HG03457 (cell line): Measurements from ENCODE around the gene UNC80.
"Not testable (repeated sequence)": the region's sequence is repeated elsewhere in the genome, so short reads cannot be mapped to it uniquely, and the experiment has no call there.

Experiments
- ATAC-seq: cut with Tn5 transposase; IDR thresholded peaks from one replicate; pipeline ENCODE4 v1.9.1; 2021; ENCODE audit warnings: moderate number of reproducible peaks; ENCODE audit not compliant: unreplicated experiment

UNC80 gene

GRCh38 chr2:209771474-209772289 is at the start of gene UNC80:
TSS of gene UNC80 (plus strand) at chr2:209771832. CDS start at chr2:209772073, 241 bp downstream.
- peak; percentile 67 for ATAC-seq

GRCh38 chr2:209726311-209726710 is 45.3 kb upstream of the UNC80 start:
- no peak for ATAC-seq

GRCh38 chr2:209727077-209727476 is 44.6 kb upstream of the UNC80 start:
- ATAC-seq, result no peak

- ATAC-seq, result no peak
These were observed 36.8 kb upstream of the UNC80 start for GRCh38 chr2:209734805-209735204.

GRCh38 chr2:209741953-209742352 is 29.7 kb upstream of the UNC80 start:
- no peak for ATAC-seq

- no peak for ATAC-seq
These were observed 18.6 kb upstream of the UNC80 start for GRCh38 chr2:209753020-209753419.

GRCh38 chr2:209757163-209757562 is 14.5 kb upstream of the UNC80 start:
- ATAC-seq, result no peak

GRCh38 chr2:209761566-209761965 is 10.1 kb upstream of the UNC80 start:
- ATAC-seq, result no peak

GRCh38 chr2:209762563-209762962 is 9.1 kb upstream of the UNC80 start:
- ATAC-seq, result no peak

- no peak for ATAC-seq
These were observed 8.5 kb upstream of the UNC80 start for GRCh38 chr2:209763106-209763505.

GRCh38 chr2:209766613-209767012 is 5.0 kb upstream of the UNC80 start:
- ATAC-seq, result no peak

GRCh38 chr2:209767316-209767715 is 4.3 kb upstream of the UNC80 start:
- ATAC-seq, result no peak

- no peak for ATAC-seq
These were observed 3.1 kb upstream of the UNC80 start for GRCh38 chr2:209768557-209768956.

GRCh38 chr2:209772290-209772685 is 656 bp downstream of the UNC80 start:
- no peak for ATAC-seq

GRCh38 chr2:209773377-209773776 is 1.7 kb downstream of the UNC80 start:
- ATAC-seq, result no peak

- no peak for ATAC-seq
These were observed 15.8 kb downstream of the UNC80 start for GRCh38 chr2:209787416-209787815.

GRCh38 chr2:209788925-209789324 is 17.3 kb downstream of the UNC80 start:
- ATAC-seq, result no peak

- peak; percentile 61 for ATAC-seq
These were observed 18.6 kb downstream of the UNC80 start for GRCh38 chr2:209790066-209790728.

- no peak for ATAC-seq
These were observed 19.5 kb downstream of the UNC80 start for GRCh38 chr2:209791151-209791550.

GRCh38 chr2:209795425-209795824 is 23.8 kb downstream of the UNC80 start:
- ATAC-seq, result not testable (repeated sequence)

- ATAC-seq, result no peak
These were observed 33.7 kb downstream of the UNC80 start for GRCh38 chr2:209805351-209805750.

- no peak for ATAC-seq
These were observed 34.7 kb downstream of the UNC80 start for GRCh38 chr2:209806318-209806717.
